ENCODE results near the gene DKK3.

DKK3 gene

GRCh38 chr11:11980841-11981308 is 27.6 kb downstream of the DKK3 start:
- no peak for DNase-seq

GRCh38 chr11:11980200-11980599 is 28.2 kb downstream of the DKK3 start:
- no peak for DNase-seq

- no peak for DNase-seq
Observed at GRCh38 chr11:11979488-11980117, 28.8 kb downstream of the DKK3 start.

- DNase-seq, result no peak
Observed at GRCh38 chr11:11978792-11979487, 29.5 kb downstream of the DKK3 start.

- no peak for DNase-seq
Observed at GRCh38 chr11:11978098-11978637, 30.3 kb downstream of the DKK3 start.

- peak; percentile 8 for DNase-seq
Observed at GRCh38 chr11:11977206-11977938, 31.1 kb downstream of the DKK3 start.

- DNase-seq, result no peak
Observed at GRCh38 chr11:11976481-11977127, 31.8 kb downstream of the DKK3 start.

- no peak for DNase-seq
Observed at GRCh38 chr11:11975201-11976092, 33.0 kb downstream of the DKK3 start.

- DNase-seq, result no peak
Observed at GRCh38 chr11:11973866-11974265, 34.6 kb downstream of the DKK3 start.

- no peak for DNase-seq
Observed at GRCh38 chr11:11973361-11973800, 35.0 kb downstream of the DKK3 start.

GRCh38 chr11:11972730-11973341 is 35.6 kb downstream of the DKK3 start:
- no peak for DNase-seq

- no peak for DNase-seq
Observed at GRCh38 chr11:11971906-11972547, 36.4 kb downstream of the DKK3 start.

- no peak for DNase-seq
Observed at GRCh38 chr11:11970556-11970955, 37.9 kb downstream of the DKK3 start.

GRCh38 chr11:11969380-11970215 is 38.8 kb downstream of the DKK3 start:
- DNase-seq, result no peak

GRCh38 chr11:11968511-11969280 is 39.7 kb downstream of the DKK3 start:
- no peak for DNase-seq

GRCh38 chr11:11967669-11968510 is 40.5 kb downstream of the DKK3 start:
- no peak for DNase-seq

GRCh38 chr11:11966826-11967668 is 41.4 kb downstream of the DKK3 start:
- DNase-seq, result no peak
